DMS114 treated with DMSO at 0.1 percent for 48 hours (cell line): Measurements from ENCODE around the gene FAM120A.
"Not testable (repeated sequence)": the region's sequence is repeated elsewhere in the genome, so short reads cannot be mapped to it uniquely, and the experiment has no call there.

Experiments
- DNase-seq: peaks from one replicate; lab custom pipeline; 2025; ENCODE audit not compliant: unreplicated experiment; lab: John Stamatoyannopoulos, UW

FAM120A gene

GRCh38 chr9:93508207-93508606, 56.7 kb downstream of the FAM120A start:
- DNase-seq: no peak

DNA sequence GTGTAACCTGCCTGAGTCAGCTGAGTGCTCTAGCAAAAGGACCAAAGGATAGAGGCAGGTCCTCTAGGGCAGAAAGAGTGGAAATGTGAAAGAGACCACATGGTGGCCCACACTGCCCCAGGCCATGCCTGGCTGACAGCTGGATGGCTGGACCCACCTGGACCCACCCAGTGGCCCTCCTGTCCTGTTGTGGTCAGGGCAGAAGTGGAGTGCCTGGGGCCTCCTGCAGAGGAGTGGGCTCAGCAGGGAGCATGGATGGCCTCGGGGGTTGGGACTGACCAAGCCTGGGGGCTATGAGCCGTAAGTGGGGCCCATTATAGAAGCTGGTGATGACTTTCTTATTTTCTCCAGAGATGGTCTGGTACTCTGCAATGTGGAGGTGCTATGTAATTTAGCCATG, 57.6 kb downstream of the FAM120A start:
- DNase-seq: no peak

DNA sequence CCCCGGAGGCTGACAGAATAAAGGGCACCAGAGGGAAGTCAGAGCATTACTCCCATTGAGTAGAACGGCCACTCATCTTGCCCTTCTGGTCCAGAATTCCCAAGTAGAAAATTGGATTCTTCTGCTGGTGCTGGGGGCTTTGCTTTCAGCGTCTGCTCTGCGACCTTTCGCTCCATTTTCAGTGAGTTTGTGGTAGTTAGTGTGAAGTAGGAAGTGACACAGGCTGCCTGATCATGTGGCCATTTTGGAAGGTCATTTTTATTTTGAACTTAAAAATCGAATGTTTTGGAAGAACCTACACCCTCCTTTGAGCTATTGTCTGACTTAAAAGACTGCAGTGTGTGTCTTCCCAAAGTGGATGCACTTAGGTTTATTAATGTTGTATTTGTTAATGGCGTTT, 58.6 kb downstream of the FAM120A start:
- no peak for DNase-seq

DNA sequence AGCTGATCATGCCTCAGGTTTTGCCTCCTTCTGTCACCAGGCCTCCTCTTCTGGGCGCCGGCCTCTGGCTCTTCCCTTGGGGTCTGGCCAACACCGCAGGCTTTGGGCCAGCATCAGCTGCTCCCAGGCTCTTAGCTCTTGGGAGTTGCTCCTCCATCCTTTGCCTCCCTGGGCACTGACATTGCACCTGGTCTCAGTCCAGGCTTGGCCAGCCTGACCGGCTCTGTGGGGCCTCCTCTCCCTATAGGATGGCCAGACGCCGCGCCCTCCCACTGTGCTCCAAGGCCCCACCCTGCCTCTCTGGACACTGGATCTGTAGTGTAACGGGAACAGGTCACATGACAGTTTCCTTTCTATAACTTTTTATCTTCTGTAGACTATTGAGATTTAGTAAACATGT, 59.7 kb downstream of the FAM120A start:
- DNase-seq: not testable (repeated sequence)

DNA sequence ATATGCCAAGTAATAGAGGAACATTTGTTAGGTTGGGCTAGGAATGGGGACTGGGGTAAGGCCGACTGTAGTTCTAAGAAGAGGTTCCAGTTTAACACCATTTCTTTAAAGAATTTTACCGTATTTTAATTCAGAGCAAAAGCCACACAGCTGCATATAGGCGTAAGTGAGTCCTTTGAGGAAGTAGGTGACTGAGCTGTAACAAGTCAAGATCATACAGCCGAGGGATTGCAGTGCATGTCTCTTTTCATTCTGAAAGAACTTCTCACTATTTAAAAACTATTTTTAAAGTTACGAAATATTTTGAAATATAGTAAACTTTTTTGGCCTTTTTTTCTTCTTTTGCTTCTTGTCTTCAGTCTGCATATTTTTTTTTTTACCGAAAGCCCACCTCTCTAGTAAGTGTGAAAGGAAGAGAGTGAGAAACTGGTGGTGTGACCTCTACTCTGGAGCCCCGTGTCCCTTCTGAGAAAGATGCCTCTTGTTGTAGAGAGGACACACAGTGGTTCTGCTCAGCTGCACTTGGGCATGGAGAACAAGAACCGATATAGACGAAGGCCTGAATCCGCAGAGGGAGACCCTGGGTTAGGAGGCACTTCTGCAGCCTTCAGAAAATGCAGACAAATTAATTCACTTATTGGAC, 60.8 kb downstream of the FAM120A start:
- not testable (repeated sequence) for DNase-seq

- no peak for DNase-seq
These were observed 62.1 kb downstream of the FAM120A start for GRCh38 chr9:93513606-93514005.

DNA sequence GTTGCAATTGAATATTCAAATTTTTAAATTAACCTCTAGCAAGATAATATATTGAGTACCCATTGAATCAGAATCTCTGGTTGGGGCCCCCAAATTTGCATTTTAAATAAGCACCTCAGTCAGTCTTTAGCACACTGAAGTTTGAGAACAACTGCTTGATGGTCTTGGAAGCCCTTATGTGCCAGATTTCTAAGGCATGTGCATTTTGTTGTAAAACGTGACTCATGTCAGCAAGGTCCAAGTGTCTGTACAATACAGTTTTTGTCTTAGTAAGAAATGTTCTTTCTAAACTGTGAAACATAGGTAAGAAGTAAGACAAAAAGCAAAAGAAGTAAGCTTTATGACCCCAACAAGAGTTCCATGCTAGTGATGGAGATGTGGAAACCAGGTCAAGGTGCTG, 65.8 kb downstream of the FAM120A start:
- DNase-seq: no peak

GRCh38 chr9:93520523-93520922, 69.0 kb downstream of the FAM120A start:
- no peak for DNase-seq

DNA sequence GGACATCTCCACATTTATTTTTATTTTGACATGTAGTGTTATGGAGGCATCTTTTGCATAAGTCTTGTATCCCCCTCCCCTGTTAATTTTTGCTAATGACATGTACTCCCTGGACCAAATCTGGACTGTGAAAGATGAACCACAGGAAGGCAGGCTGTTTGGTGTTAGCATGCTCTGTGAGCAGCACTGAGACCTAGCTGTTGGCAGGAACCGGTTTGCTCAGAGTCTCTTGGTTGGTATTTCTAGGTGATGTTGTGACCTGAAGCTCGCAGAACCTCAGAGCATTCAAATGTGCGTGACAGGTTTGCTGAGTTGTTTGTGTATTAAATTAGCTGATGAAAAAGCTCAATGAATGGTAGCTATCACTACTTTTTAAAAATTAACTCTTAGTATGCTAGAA, 71.3 kb downstream of the FAM120A start:
- DNase-seq: no peak

GRCh38 chr9:93523518-93524144, 72.1 kb downstream of the FAM120A start:
- DNase-seq: no peak

- DNase-seq: no peak
These were observed 74.0 kb downstream of the FAM120A start for GRCh38 chr9:93525476-93525875.

DNA sequence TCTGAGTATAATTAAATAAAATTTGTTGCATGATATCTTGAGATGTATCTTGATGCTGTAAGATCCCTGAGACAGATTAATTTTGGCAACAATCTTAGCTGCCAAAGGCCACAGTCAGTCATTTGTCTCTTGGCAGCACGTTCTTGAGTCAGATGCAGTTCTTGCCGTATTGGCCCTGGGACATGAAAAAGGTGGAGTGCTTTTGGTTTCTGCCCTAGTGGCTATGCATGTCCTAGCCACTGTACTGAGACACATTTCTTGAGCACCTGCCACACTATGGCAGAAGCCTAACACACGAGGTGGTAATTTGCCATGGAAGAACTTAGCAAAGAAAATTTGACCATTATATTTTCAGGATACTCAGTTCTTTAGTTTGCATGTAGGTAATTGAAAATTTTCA, 79.9 kb downstream of the FAM120A start:
- DNase-seq: no peak

DNA sequence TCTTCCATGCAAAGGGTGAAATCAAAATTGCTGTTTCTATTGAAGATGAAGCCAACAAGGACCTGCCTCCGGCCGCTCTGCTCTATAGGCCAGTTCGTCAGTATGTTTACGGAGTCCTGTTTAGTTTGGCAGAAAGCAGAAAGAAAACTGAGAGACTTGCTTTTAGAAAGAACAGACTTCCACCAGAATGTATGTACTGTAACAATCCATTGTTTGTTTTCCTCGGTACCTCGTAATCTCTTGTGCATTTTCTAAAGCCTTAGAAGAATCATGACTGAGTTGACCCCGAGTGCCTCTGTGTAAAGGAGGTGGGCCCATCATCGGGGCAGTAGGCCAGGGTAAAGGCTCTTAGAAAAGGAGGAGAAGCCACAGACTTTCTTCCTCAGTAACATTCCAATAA, 80.7 kb downstream of the FAM120A start:
- DNase-seq: no peak

DNA sequence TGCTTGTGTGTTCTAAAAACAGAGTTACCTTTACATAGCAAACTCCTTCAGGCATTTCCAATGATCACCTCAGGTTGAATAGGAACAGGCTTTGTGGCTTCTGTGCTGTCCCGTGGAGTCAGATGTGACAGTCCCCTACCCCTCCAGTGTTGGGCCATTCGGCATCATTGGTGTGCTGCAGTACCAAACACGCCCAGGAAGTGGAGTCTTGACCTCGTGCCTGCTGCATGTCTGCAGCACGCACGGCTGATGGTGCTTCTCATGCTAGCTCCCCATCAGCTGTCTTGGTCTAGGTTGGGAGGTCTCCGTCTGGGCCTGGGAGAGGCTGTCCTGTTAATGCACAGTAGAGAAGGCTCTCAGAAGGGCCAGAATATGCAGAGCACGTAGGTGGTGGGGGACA, 82.4 kb downstream of the FAM120A start:
- DNase-seq: no peak

- no peak for DNase-seq
These were observed 84.7 kb downstream of the FAM120A start for GRCh38 chr9:93536167-93536566.

GRCh38 chr9:93536874-93537273, 85.4 kb downstream of the FAM120A start:
- DNase-seq: no peak

DNA sequence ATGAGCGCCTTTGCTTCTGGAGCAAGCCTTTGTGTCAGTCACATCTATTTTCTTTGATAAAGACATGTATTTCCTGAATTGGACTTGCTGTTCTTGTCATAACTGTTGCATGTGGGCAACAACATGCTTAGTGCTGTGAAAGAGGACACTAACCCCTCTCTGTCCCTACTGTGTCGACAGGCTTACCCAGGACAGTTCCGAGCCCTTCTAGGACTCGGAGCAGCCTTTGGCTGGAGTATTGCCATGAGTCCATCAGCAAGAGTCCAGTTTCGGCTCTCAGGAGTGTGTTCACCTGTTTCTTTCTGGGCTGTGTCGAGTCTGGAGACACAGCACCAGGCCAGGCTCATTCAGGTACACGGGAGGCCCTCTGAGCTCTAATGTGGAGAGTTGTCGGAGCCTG, 88.8 kb downstream of the FAM120A start:
- no peak for DNase-seq

DNA sequence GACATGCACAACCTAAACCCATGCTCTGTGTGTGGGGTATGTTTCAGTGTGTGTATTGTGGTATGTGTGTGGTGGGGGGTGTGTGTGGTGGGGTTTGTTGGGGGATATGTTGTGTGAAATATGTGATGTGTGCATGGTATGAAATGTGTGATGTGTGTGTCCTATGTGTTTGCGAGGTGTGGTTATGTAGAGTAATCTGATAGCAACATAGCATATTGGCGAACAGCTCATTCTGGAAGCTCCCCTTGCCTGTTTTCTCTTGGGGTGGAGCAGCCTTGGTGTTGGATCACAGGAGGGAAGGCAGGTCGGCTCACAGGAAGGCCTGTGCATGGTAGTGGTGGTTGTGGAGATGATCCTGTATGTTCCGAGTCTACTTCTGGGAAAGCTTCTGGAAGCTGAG, 89.5 kb downstream of the FAM120A start:
- no peak for DNase-seq

- no peak for DNase-seq
These were observed 90.3 kb downstream of the FAM120A start for GRCh38 chr9:93541581-93542349.

GRCh38 chr9:93543117-93543516, 91.6 kb downstream of the FAM120A start:
- no peak for DNase-seq

GRCh38 chr9:93546356-93546755, 94.9 kb downstream of the FAM120A start:
- no peak for DNase-seq

- no peak for DNase-seq
These were observed 98.1 kb downstream of the FAM120A start for GRCh38 chr9:93549611-93550010.
